Tibial artery (tissue), 4 donors: ENCODE data around the gene COL4A2.

Source experiments
- DNase-seq, 2 donors: peaks; one replicate each; pipeline ENCODE4 v3.0.0-alpha.2; 2019
- H3K27ac ChIP-seq, 2 donors: fragments of 200-600 bp; sonication (generic) in 1 of 2; 1 replicate in 1 of 2; 2 replicates in 1 of 2; pipeline ENCODE4 v1.5.1; 2018 to 2019; ENCODE audit warnings: mild to moderate bottlenecking in 1 of 2
- H3K27me3 ChIP-seq, 2 donors: fragments of 200-600 bp; sonication (generic) in 1 of 2; one replicate each; pipeline versions ENCODE4 v1.5.1 to v1.6.0; 2016 to 2019
- H3K36me3 ChIP-seq, 3 donors: fragments of 200-600 bp; sonication (generic) in 2 of 3; one replicate each; pipeline ENCODE4 v1.5.1; 2016 to 2019; ENCODE audit warnings: mild to moderate bottlenecking in 2 of 3
- H3K4me1 ChIP-seq, 4 donors: fragments of 200-600 bp; sonication (generic) in 2 of 4; 1 replicate in 3 of 4; 2 replicates in 1 of 4; pipeline ENCODE4 v1.5.1; 2016 to 2019
- H3K4me3 ChIP-seq, 2 donors: fragments of 200-600 bp; sonication (generic) in 1 of 2; 1 replicate in 1 of 2; 2 replicates in 1 of 2; pipeline ENCODE4 v1.5.1; 2018 to 2019; ENCODE audit warnings: mild to moderate bottlenecking in 2 of 2
- H3K9me3 ChIP-seq, 3 donors: fragments of 200-600 bp; sonication (generic) in 1 of 3; one replicate each; pipeline ENCODE4 v1.5.1; 2016 to 2019
- intact Hi-C: fragments of 100-400 bp; cut with DNase I; formaldehyde crosslinking; loops from one replicate; pipeline ENCODE4 v1.15.0; 2023; ENCODE audit warnings: low total_unique reads
- TF ChIP-seq, protein P1 (sequence below), 2 experiments: fragments of 200-600 bp in 1 of 2; fragments of 450-650 bp in 1 of 2; IDR thresholded peaks; one replicate each; pipeline ENCODE4 v1.5.1; 2017 to 2019; ENCODE audit warnings: antibody characterized with exemption in 2 of 2, mild to moderate bottlenecking in 1 of 2, moderate library complexity in 1 of 2

Gene COL4A2

DNA sequence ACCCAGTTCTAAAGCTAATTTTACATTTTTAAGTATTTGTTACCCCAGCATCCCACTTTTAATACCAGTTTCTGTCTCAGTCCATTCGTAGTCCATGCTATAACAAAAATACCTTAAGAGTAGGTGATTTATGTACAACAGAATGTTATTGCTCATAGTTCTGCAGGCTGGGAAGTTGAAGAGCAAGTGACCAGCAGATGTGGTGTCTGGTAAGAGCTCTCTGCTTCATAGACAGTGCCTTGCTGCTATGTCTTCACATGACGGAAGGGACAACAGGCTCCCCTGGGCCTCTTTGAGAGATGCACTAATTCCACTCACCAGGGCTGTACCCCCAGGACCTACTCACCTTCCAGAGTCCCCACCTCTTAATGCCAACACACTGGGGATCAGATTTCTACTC is 96.6 kb downstream of the COL4A2 start:
- Histone ChIP-seq H3K27ac (peak overlapping the region; percentile 87 to 88), H3K4me3 (no peak overlapping the region), H3K4me1 (peaks cover 0 to 100% (median 69%) of the 10 kb centered on the region in 4 donors), H3K27me3 (no peaks in the 10 kb centered on the region), H3K36me3 (peaks cover 0 to 3% (median 0%) of the 10 kb centered on the region in 3 donors), H3K9me3 (no peaks in the 10 kb centered on the region)
- intact Hi-C loops = no loop called here
- DNase-seq = no peak
- TF ChIP-seq, protein P1, sequence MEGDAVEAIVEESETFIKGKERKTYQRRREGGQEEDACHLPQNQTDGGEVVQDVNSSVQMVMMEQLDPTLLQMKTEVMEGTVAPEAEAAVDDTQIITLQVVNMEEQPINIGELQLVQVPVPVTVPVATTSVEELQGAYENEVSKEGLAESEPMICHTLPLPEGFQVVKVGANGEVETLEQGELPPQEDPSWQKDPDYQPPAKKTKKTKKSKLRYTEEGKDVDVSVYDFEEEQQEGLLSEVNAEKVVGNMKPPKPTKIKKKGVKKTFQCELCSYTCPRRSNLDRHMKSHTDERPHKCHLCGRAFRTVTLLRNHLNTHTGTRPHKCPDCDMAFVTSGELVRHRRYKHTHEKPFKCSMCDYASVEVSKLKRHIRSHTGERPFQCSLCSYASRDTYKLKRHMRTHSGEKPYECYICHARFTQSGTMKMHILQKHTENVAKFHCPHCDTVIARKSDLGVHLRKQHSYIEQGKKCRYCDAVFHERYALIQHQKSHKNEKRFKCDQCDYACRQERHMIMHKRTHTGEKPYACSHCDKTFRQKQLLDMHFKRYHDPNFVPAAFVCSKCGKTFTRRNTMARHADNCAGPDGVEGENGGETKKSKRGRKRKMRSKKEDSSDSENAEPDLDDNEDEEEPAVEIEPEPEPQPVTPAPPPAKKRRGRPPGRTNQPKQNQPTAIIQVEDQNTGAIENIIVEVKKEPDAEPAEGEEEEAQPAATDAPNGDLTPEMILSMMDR (IDR thresholded peaks at IDR 0.05) = no peak

DNA sequence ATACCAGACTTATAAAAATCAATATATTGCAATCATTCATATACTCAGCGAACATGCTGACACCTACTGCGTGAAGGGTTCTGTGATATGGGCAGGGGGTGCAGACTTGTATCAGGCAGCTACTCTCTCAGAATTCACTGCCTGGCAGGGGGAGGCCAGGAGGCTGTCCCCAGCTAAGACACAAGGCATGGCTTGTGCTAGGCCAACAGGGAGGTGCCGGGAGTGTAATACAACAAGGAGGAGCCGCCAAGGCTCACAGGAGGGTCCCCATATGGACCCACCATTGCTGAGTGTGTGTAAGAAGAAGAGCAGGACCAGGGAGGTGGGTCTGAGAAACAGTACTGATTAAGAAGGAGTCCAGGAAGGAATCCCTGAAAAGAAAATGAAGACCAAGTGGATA is 97.2 kb downstream of the COL4A2 start:
- peaks cover 0 to 100% (median 66%) of the 10 kb centered on the region in 4 donors for H3K4me1 ChIP-seq
- peak overlapping the region; percentile 87 to 88 for H3K27ac ChIP-seq

DNA sequence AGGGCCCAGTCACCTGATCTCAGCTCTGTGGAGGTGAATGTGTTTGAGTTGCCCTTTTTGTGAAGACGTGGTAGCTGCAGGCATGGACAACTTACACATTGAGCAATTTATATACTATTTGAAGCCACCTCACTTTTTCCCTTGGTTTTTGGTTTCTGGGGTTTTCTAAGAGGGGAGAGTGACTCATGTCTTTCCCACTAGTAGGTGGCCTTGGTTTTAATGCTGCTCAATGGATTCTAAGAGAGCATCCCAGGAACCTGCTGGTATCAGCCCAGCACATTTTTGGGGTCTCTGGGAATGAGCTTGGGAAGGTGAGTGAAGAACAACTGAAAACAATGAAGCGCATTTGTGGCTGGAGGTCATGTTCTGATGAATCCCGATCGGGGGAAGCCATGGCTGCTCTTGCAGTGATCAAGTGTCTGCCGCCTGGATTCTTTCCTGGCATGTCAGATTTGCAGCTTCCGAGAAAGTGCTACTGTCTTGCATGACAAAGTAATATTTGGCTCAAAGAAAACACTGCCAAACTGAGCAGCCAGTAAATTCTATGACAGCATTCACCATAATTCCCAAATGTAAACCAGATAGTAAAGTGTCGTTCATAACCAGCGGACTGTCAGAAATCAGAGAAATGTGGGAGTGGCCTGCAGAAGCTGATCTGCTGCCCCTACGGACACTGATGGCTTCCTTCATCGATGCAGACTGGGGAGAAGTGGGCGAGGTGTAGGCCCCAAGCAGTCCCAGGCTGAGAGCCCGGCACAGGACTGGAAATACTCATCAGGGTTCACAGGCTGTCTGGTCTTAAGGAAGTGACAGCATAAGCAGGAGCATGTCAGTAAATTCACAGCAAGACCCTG is 98.7 kb downstream of the COL4A2 start:
- H3K4me3 ChIP-seq = no peak overlapping the region
- H3K27me3 ChIP-seq = no peaks in the 10 kb centered on the region
- H3K36me3 ChIP-seq = peaks cover 0 to 3% (median 0%) of the 10 kb centered on the region in 3 donors
- no peaks in the 10 kb centered on the region for H3K9me3 ChIP-seq
- intact Hi-C loops = no loop called here
- peaks cover 0 to 100% (median 67%) of the 10 kb centered on the region in 4 donors for H3K4me1 ChIP-seq
- no peak for DNase-seq
- TF ChIP-seq, protein P1 (IDR thresholded peaks at IDR 0.05) = no peak
- peak overlapping the region; percentile 87 to 88 for H3K27ac ChIP-seq

More for the DNA sequence above, 97.2 kb downstream of the COL4A2 start:
- TF ChIP-seq, protein P1 (IDR thresholded peaks at IDR 0.05) = no peak
- intact Hi-C loops = no loop called here
- Histone ChIP-seq H3K36me3 (peaks cover 0 to 3% (median 0%) of the 10 kb centered on the region in 3 donors), H3K9me3 (no peaks in the 10 kb centered on the region), H3K27me3 (no peaks in the 10 kb centered on the region), H3K4me3 (no peak overlapping the region)
- no peak for DNase-seq

DNA sequence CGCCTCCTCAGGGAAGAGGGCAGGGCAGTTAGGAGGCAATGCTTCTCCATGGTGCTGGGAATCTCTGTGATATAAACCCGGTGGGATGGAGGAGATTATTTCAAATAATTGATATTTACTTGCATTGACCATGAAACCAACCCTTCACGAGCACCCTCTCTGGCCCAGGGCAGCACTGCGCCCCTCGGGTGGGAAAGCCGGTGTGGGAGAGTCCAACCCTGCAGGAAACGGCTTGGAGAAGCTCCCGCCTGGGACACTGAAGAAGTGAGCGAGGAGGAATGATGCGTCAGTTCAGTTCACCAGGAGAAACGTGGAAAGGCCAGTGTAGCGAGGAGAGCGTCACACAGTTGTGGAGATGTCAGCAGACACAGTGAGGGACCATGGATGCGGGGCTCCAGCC is 99.9 kb downstream of the COL4A2 start:
- Histone ChIP-seq H3K9me3 (no peaks in the 10 kb centered on the region), H3K27me3 (no peaks in the 10 kb centered on the region), H3K4me3 (no peak overlapping the region), H3K36me3 (peaks cover 0 to 3% (median 0%) of the 10 kb centered on the region in 3 donors), H3K27ac (peak overlapping the region; percentile 87 to 88), H3K4me1 (peaks cover 0 to 100% (median 75%) of the 10 kb centered on the region in 4 donors)
- DNase-seq = no peak
- intact Hi-C loops = no loop called here
- TF ChIP-seq, protein P1 (IDR thresholded peaks at IDR 0.05) = no peak

DNA sequence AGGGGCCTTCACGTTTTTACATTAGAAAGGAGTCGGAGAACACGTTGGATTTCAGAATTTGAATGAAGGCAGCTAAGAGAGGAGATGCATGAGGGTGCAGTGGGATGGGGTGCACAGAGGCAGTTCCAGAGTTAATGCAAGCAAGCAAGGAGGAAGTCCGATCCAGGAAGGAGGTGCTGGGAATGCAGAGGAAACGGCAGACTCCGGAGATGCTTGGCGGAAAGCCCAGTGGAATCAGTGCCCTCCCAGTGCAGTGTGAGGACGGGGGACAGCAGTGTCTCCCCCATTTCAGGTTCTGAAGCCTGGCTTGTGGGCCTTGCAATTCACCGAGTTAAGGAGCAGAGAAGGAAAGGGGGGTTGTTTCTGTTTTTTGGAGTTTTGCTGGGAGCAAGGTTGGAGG is 100.4 kb downstream of the COL4A2 start:
- Histone ChIP-seq H3K4me3 (no peak overlapping the region), H3K27me3 (no peaks in the 10 kb centered on the region), H3K9me3 (no peaks in the 10 kb centered on the region), H3K36me3 (peaks cover 0 to 3% (median 0%) of the 10 kb centered on the region in 3 donors), H3K27ac (peak overlapping the region; percentile 87 to 88), H3K4me1 (peaks cover 0 to 97% (median 73%) of the 10 kb centered on the region in 4 donors)
- intact Hi-C loops = no loop called here
- DNase-seq = no peak
- TF ChIP-seq, protein P1 (IDR thresholded peaks at IDR 0.05) = no peak
